GM19467 (cell line): ENCODE measurements around the gene RDH8.
"Not testable (repeated sequence)": the region's sequence is repeated elsewhere in the genome, so short reads cannot be mapped to it uniquely, and the experiment has no call there.

Source experiments
- ATAC-seq: cut with Tn5 transposase; IDR thresholded peaks from one replicate; pipeline ENCODE4 v1.9.1; 2021; ENCODE audit warnings: mild to moderate bottlenecking, moderate library complexity; ENCODE audit not compliant: unreplicated experiment

Gene RDH8

GRCh38 chr19:10005632-10006334 is 7.5 kb upstream of the RDH8 start:
- ATAC-seq = no peak

GRCh38 chr19:10006335-10006708 is 7.0 kb upstream of the RDH8 start:
- no peak for ATAC-seq

- ATAC-seq = no peak
These were observed 6.4 kb upstream of the RDH8 start for GRCh38 chr19:10006752-10007323.

GRCh38 chr19:10007371-10008183 is 5.7 kb upstream of the RDH8 start:
- ATAC-seq = no peak

- no peak for ATAC-seq
These were observed 5.0 kb upstream of the RDH8 start for GRCh38 chr19:10008184-10008765.

GRCh38 chr19:10009714-10010224 is 3.5 kb upstream of the RDH8 start:
- no peak for ATAC-seq

- no peak for ATAC-seq
These were observed 3.0 kb upstream of the RDH8 start, which contains the start of gene COL5A3 for GRCh38 chr19:10010247-10010691. COL5A3 (minus strand) TSS chr19:10010504; CDS start chr19:10010385, 119 bp downstream.

- ATAC-seq = no peak
These were observed 2.3 kb upstream of the RDH8 start for GRCh38 chr19:10010939-10011338.

GRCh38 chr19:10011974-10012373 is 1.3 kb upstream of the RDH8 start:
- no peak for ATAC-seq

GRCh38 chr19:10013834-10014618 is 743 bp downstream of the RDH8 start:
- ATAC-seq = no peak

- ATAC-seq = no peak
These were observed 5.0 kb downstream of the RDH8 start for GRCh38 chr19:10018263-10018662.

- ATAC-seq = no peak
These were observed 5.5 kb downstream of the RDH8 start for GRCh38 chr19:10018786-10019185.

- no peak for ATAC-seq
These were observed 6.0 kb downstream of the RDH8 start for GRCh38 chr19:10019246-10019645.

- no peak for ATAC-seq
These were observed 7.6 kb downstream of the RDH8 start for GRCh38 chr19:10020851-10021250.

- no peak for ATAC-seq
These were observed 8.2 kb downstream of the RDH8 start for GRCh38 chr19:10021446-10021845.

GRCh38 chr19:10021863-10022262 is 8.6 kb downstream of the RDH8 start:
- no peak for ATAC-seq

GRCh38 chr19:10023096-10023495 is 9.8 kb downstream of the RDH8 start:
- not testable (repeated sequence) for ATAC-seq

- ATAC-seq = no peak
These were observed 13.5 kb downstream of the RDH8 start for GRCh38 chr19:10026744-10027143.

GRCh38 chr19:10027158-10027997 is 14.1 kb downstream of the RDH8 start:
- ATAC-seq = no peak

GRCh38 chr19:10033614-10034013 is 20.3 kb downstream of the RDH8 start:
- no peak for ATAC-seq
